ENCODE results near the gene CDK5R2.

DNA sequence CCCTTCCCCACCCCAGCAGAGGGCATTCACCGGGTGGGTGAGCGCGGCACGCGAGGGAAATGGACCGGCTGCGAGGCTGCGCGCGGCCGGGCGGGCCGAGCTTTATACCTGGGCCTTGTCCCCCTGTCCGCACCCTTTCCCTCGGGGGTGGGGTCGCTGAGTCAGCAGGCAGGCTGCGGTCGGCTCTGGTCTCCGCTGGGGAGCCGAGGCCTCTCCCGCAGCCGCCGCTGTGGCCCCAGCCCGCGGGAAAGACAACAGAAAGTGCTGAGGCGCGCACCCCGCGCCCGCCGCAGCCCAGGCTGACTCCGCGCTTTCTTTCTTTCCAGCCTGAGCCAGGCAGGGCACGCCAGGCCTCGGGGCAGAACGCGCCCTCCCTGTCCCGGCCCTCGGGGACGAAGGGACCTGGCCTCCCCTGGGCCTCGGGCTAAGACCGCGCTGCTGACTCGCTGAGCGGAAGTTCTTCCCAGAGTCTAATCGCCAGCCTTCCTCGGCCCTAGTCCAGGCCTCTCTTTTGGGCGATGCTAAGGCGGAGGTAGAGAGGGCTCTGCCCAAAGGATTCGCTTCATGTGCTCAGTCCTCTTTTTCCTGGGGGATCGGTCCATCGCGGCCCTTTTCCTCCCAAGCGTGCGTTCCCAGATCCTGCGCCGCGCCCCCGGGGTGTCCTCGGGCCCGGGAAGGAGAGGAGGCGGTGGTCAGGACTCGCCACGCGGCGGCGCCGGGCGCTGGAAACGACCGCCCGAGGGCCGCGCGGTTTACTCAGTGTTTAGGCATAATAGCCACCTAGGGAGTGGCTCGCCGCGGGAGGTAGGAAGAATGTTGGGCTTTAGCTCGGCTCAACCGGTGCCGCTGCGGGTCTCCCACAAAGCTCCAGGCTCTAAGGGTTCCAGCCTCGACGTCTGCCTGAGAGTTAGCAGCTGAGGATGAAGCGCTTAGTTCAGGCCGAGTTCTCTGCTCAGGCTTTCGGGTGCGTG, 34.2 kb downstream of the CDK5R2 start, which contains the start of gene CRYBA2:
- TF ChIP-seq, protein P1, sequence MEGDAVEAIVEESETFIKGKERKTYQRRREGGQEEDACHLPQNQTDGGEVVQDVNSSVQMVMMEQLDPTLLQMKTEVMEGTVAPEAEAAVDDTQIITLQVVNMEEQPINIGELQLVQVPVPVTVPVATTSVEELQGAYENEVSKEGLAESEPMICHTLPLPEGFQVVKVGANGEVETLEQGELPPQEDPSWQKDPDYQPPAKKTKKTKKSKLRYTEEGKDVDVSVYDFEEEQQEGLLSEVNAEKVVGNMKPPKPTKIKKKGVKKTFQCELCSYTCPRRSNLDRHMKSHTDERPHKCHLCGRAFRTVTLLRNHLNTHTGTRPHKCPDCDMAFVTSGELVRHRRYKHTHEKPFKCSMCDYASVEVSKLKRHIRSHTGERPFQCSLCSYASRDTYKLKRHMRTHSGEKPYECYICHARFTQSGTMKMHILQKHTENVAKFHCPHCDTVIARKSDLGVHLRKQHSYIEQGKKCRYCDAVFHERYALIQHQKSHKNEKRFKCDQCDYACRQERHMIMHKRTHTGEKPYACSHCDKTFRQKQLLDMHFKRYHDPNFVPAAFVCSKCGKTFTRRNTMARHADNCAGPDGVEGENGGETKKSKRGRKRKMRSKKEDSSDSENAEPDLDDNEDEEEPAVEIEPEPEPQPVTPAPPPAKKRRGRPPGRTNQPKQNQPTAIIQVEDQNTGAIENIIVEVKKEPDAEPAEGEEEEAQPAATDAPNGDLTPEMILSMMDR (IDR thresholded peaks at IDR 0.05 in 2 of 3, conservative IDR thresholded peaks at IDR 0.05 in 1 of 3; ENCODE audit: borderline replicate concordance in 1 of 3, insufficient read depth in 1 of 3, low read depth in 2 of 3, low read length in 2 of 3): no peak
- TF ChIP-seq, protein P2, sequence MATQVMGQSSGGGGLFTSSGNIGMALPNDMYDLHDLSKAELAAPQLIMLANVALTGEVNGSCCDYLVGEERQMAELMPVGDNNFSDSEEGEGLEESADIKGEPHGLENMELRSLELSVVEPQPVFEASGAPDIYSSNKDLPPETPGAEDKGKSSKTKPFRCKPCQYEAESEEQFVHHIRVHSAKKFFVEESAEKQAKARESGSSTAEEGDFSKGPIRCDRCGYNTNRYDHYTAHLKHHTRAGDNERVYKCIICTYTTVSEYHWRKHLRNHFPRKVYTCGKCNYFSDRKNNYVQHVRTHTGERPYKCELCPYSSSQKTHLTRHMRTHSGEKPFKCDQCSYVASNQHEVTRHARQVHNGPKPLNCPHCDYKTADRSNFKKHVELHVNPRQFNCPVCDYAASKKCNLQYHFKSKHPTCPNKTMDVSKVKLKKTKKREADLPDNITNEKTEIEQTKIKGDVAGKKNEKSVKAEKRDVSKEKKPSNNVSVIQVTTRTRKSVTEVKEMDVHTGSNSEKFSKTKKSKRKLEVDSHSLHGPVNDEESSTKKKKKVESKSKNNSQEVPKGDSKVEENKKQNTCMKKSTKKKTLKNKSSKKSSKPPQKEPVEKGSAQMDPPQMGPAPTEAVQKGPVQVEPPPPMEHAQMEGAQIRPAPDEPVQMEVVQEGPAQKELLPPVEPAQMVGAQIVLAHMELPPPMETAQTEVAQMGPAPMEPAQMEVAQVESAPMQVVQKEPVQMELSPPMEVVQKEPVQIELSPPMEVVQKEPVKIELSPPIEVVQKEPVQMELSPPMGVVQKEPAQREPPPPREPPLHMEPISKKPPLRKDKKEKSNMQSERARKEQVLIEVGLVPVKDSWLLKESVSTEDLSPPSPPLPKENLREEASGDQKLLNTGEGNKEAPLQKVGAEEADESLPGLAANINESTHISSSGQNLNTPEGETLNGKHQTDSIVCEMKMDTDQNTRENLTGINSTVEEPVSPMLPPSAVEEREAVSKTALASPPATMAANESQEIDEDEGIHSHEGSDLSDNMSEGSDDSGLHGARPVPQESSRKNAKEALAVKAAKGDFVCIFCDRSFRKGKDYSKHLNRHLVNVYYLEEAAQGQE (IDR thresholded peaks at IDR 0.05; ENCODE audit: low read depth): no peak
- TF ChIP-seq TCF7L2 (IDR thresholded peaks at IDR 0.05; ENCODE audit: borderline replicate concordance, extremely low read depth, insufficient read depth, insufficient read length) (no peak), FOSL1 (IDR thresholded peaks at IDR 0.05; ENCODE audit: low read depth) (no peak)

All from HCT116 (cell line).